K562 (cell line): Measurements from ENCODE around the gene METRN. TPM values are rescaled to one million over a fixed set of nuclear protein-coding genes. Genes with fewer than 3 reads are reported as not detected.

Experiments
- BCOR ChIP-seq: fragments of 450-650 bp; IDR thresholded peaks from 2 replicates; pipeline ENCODE4 v1.6.1; 2016
- CBFA2T3 ChIP-seq: fragments of 450-650 bp; IDR thresholded peaks from 2 replicates; pipeline ENCODE4 v1.6.1; 2017
- CBX8 ChIP-seq: fragments of 200-600 bp; sonication (generic); IDR thresholded peaks from 2 replicates; pipeline ENCODE4 v1.6.1; 2012; ENCODE audit warnings: borderline replicate concordance, mixed run types, low read depth, mild to moderate bottlenecking, moderate library complexity, mixed read lengths, low read length, control low read depth, inconsistent platforms; ENCODE audit not compliant: poor library complexity, severe bottlenecking; ENCODE audit errors: extremely low read depth
- DNMT1 ChIP-seq: fragments of 450-650 bp; IDR thresholded peaks from 2 replicates; pipeline ENCODE4 v1.6.1; 2016; ENCODE audit warnings: antibody characterized with exemption, mild to moderate bottlenecking
- ERF ChIP-seq: fragments of 450-650 bp; formaldehyde crosslinking; IDR thresholded peaks from 2 replicates; pipeline ENCODE4 v1.4.0; 2020; ENCODE audit warnings: mild to moderate bottlenecking, mixed read lengths
- ESRRA ChIP-seq: fragments of 450-650 bp; IDR thresholded peaks from 2 replicates; pipeline ENCODE4 v1.6.1; 2014; ENCODE audit warnings: low read depth, mild to moderate bottlenecking, moderate library complexity, borderline replicate concordance
- FOXK1 ChIP-seq: sonication (generic); formaldehyde crosslinking; IDR thresholded peaks from 2 replicates; pipeline ENCODE4 v1.8.0; 2022; ENCODE audit warnings: missing genetic modification reagents, mild to moderate bottlenecking, borderline replicate concordance
- KLF6 ChIP-seq: fragments of 250-450 bp; sonication (Bioruptor Pico); IDR thresholded peaks from 2 replicates; pipeline ENCODE4 v1.4.0; 2020; ENCODE audit warnings: mild to moderate bottlenecking, moderate library complexity, borderline replicate concordance
- RB1 ChIP-seq: fragments of 450-650 bp; IDR thresholded peaks from 2 replicates; pipeline ENCODE4 v1.6.1; 2017; ENCODE audit warnings: low read depth, mild to moderate bottlenecking
- RCOR1 ChIP-seq, 2 experiments: IDR thresholded peaks; 2 replicates each; pipeline ENCODE4 v1.6.1; 2012; ENCODE audit warnings: low read depth in 2 of 2, low read length in 2 of 2, borderline replicate concordance in 1 of 2, improper control_type of control experiment in 1 of 2
- SIN3A ChIP-seq, 2 experiments: fragments of 150-350 bp in 1 of 2; IDR thresholded peaks; 2 replicates each; pipeline ENCODE4 v1.6.1; 2011 to 2016; ENCODE audit warnings: borderline replicate concordance in 2 of 2, low read depth in 2 of 2, low read length in 2 of 2, mild to moderate bottlenecking in 2 of 2, moderate library complexity in 2 of 2; ENCODE audit not compliant: control insufficient read depth in 1 of 2
- SMC3 ChIP-seq: conservative IDR thresholded peaks from 2 replicates; pipeline ENCODE4 v1.6.1; 2011; ENCODE audit warnings: low read depth, low read length, improper control_type of control experiment; ENCODE audit not compliant: insufficient read depth
- SNRNP70 ChIP-seq: fragments of 200-400 bp; formaldehyde crosslinking; optimal IDR thresholded peaks from 2 replicates; pipeline ENCODE3; 2017; ENCODE audit warnings: low read depth, low read length
- STAT5A ChIP-seq: IDR thresholded peaks from 2 replicates; pipeline ENCODE4 v1.6.1; 2012; ENCODE audit warnings: low read length, inconsistent platforms, borderline replicate concordance
- ZNF23 ChIP-seq: fragments of 250-450 bp; sonication (Bioruptor Pico); IDR thresholded peaks from 2 replicates; pipeline ENCODE4 v1.4.0; 2020; ENCODE audit warnings: mild to moderate bottlenecking
- ZNF75A ChIP-seq: fragments of 450-650 bp; formaldehyde crosslinking; IDR thresholded peaks from 2 replicates; pipeline ENCODE4 v1.4.0; 2020; ENCODE audit warnings: mild to moderate bottlenecking
- polyA plus RNA-seq, 8 experiments: library from polyadenylated mRNA; depleted of rRNA in 4 of 8; stranded (reverse) in 5 of 8; unstranded in 3 of 8; fragments of >200 nt; fragmentation: Nextera tagmentation in 2 of 8; fragmentation: Illumina TruSeq in 1 of 8; extraction: Ambion mirVana in 2 of 8; extraction: Trizol in 1 of 8; gene quantifications; 2 replicates each; pipeline versions ENCODE4 v1.2.1 to v1.2.3, GENCODE V29; 2011 to 2014; ENCODE audit warnings: inconsistent platforms in 1 of 8, missing spikeins in 1 of 8
- total RNA-seq, 7 experiments: library from RNA; depleted of rRNA in 6 of 7; stranded (reverse); fragments of >200 nt in 6 of 7; fragmentation: Illumina TruSeq in 2 of 7; extraction: Trizol in 2 of 7; gene quantifications; 2 replicates each; pipeline versions ENCODE4 v1.2.1 to v1.2.3, GENCODE V29; 2011 to 2021; ENCODE audit warnings: low replicate concordance in 1 of 7
- TF ChIP-seq, protein P1 (sequence below): fragments of 250-450 bp; sonication (Bioruptor Pico); IDR thresholded peaks from 2 replicates; pipeline ENCODE4 v1.5.0; 2020; ENCODE audit warnings: mild to moderate bottlenecking, borderline replicate concordance
- TF ChIP-seq, protein P2 (sequence below): fragments of 250-450 bp; sonication (Bioruptor Pico); IDR thresholded peaks from 2 replicates; pipeline ENCODE4 v1.5.0; 2021
- TF ChIP-seq, protein P3 (sequence below): fragments of 200-800 bp; sonication (Bioruptor generic); IDR thresholded peaks from 2 replicates; pipeline ENCODE4 v1.6.1; 2016; ENCODE audit warnings: missing genetic modification characterization, missing compliant biosample characterization

METRN gene
- total and polyA plus RNA-seq, 9 of the 15 experiments (the other 6 are each of a cell fraction or from before 2014, with no cell fraction given), result 0.20 to 89.8 (median 15.4) TPM

DNA sequence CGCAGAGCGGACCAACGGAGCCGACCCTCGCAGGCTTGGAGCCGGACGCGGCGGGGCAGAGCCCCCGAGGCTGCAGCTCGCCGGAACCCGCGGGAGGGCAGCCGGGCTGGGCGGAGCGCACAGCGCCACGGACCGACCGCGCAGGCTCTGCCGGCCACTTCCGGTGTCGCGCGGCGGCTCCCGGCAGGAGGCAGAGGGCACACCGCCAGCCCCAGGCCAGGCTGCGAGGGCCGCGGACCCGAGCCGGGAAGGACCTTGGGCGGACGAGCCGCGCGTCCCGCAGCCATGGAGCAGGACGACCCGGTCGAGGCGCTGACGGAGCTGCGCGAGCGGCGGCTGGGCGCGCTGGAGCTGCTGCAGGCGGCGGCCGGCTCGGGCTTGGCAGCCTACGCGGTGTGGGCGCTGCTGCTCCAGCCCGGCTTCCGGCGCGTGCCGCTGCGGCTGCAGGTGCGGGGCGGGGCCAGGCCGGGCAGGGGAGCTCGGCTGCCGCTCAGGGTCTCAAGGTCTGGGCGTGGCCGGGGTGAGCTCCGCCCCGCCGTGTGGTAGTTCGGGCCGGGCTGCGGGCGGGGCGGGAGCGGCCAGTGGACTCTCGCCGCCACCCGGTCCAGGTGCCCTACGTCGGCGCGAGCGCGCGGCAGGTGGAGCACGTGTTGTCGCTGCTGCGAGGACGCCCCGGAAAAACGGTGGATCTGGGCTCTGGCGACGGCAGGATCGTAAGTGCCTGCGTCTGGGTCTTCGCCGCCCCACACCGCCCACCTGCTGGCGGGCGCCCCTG is 6.3 kb downstream of the METRN start, which contains the start of gene ANTKMT (continued):
- TF ChIP-seq, protein P1, sequence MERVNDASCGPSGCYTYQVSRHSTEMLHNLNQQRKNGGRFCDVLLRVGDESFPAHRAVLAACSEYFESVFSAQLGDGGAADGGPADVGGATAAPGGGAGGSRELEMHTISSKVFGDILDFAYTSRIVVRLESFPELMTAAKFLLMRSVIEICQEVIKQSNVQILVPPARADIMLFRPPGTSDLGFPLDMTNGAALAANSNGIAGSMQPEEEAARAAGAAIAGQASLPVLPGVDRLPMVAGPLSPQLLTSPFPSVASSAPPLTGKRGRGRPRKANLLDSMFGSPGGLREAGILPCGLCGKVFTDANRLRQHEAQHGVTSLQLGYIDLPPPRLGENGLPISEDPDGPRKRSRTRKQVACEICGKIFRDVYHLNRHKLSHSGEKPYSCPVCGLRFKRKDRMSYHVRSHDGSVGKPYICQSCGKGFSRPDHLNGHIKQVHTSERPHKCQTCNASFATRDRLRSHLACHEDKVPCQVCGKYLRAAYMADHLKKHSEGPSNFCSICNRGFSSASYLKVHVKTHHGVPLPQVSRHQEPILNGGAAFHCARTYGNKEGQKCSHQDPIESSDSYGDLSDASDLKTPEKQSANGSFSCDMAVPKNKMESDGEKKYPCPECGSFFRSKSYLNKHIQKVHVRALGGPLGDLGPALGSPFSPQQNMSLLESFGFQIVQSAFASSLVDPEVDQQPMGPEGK (CRISPR knock-in tag), result no peak
- TF ChIP-seq SIN3A (IDR thresholded peaks at IDR 0.05; ENCODE audit: borderline replicate concordance in 2 of 2, control insufficient read depth in 1 of 2, low read depth in 2 of 2, low read length in 2 of 2) (peak; percentile 49 to 84; a peak in 1 of 4 replicates), RB1 (peak; percentile 85), CBFA2T3 (no peak), ERF (CRISPR knock-in tag) (peak; percentile 90; the same call in 1 of the 2 replicates), BCOR (no peak), SMC3 (no peak), ESRRA (peak; percentile 88), ZNF23 (CRISPR knock-in tag) (no peak), ZNF75A (CRISPR knock-in tag) (no peak), DNMT1 (no peak), STAT5A (no peak), SNRNP70 (no peak), FOXK1 (CRISPR knock-in tag) (no peak), RCOR1 (IDR thresholded peaks at IDR 0.05; ENCODE audit: borderline replicate concordance in 1 of 2, low read depth in 2 of 2, low read length in 2 of 2) (0 out of 4 replicates have a peak, but pooled peaks of 1 of the 2 experiments have one; percentile 22), CBX8 (no peak), KLF6 (CRISPR knock-in tag) (no peak)
- TF ChIP-seq, protein P2, sequence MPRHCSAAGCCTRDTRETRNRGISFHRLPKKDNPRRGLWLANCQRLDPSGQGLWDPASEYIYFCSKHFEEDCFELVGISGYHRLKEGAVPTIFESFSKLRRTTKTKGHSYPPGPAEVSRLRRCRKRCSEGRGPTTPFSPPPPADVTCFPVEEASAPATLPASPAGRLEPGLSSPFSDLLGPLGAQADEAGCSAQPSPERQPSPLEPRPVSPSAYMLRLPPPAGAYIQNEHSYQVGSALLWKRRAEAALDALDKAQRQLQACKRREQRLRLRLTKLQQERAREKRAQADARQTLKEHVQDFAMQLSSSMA (CRISPR knock-in tag), result peak; percentile 93
- TF ChIP-seq, protein P3, sequence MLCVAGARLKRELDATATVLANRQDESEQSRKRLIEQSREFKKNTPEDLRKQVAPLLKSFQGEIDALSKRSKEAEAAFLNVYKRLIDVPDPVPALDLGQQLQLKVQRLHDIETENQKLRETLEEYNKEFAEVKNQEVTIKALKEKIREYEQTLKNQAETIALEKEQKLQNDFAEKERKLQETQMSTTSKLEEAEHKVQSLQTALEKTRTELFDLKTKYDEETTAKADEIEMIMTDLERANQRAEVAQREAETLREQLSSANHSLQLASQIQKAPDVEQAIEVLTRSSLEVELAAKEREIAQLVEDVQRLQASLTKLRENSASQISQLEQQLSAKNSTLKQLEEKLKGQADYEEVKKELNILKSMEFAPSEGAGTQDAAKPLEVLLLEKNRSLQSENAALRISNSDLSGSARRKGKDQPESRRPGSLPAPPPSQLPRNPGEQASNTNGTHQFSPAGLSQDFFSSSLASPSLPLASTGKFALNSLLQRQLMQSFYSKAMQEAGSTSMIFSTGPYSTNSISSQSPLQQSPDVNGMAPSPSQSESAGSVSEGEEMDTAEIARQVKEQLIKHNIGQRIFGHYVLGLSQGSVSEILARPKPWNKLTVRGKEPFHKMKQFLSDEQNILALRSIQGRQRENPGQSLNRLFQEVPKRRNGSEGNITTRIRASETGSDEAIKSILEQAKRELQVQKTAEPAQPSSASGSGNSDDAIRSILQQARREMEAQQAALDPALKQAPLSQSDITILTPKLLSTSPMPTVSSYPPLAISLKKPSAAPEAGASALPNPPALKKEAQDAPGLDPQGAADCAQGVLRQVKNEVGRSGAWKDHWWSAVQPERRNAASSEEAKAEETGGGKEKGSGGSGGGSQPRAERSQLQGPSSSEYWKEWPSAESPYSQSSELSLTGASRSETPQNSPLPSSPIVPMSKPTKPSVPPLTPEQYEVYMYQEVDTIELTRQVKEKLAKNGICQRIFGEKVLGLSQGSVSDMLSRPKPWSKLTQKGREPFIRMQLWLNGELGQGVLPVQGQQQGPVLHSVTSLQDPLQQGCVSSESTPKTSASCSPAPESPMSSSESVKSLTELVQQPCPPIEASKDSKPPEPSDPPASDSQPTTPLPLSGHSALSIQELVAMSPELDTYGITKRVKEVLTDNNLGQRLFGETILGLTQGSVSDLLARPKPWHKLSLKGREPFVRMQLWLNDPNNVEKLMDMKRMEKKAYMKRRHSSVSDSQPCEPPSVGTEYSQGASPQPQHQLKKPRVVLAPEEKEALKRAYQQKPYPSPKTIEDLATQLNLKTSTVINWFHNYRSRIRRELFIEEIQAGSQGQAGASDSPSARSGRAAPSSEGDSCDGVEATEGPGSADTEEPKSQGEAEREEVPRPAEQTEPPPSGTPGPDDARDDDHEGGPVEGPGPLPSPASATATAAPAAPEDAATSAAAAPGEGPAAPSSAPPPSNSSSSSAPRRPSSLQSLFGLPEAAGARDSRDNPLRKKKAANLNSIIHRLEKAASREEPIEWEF (CRISPR knock-in tag), result no peak
